RWPE1 (cell line): ENCODE measurements around the gene PRR5L.
A peak's percentile ranks its signal among the peaks of the same experiment; 100 is the strongest.

Experiments
- CTCF ChIA-PET: fragments of 350-600 bp; sonication (Branson Sonifier 250); formaldehyde crosslinking; extraction: SDS; loops from one replicate; lab custom pipeline; 2021; lab: Yijun Ruan, JAX
- POLR2A ChIA-PET: fragments of 400-600 bp; formaldehyde crosslinking; extraction: SDS; loops from one replicate; lab custom pipeline; 2020; ENCODE audit warnings: antibody characterized with exemption; ENCODE audit not compliant: low non-redundant PET; lab: Yijun Ruan, JAX
- DNase-seq: peaks from one replicate; pipeline ENCODE4 v3.0.0; 2012; ENCODE audit warnings: low spot score
- H3K27ac ChIP-seq: fragments of 450-650 bp; 2 replicates; pipeline ENCODE4 v1.5.1; 2017
- CTCF ChIP-seq: fragments of 450-650 bp; conservative IDR thresholded peaks from 2 replicates; pipeline ENCODE4 v1.5.1; 2017; ENCODE audit warnings: low read depth, mild to moderate bottlenecking

The PRR5L gene

DNA sequence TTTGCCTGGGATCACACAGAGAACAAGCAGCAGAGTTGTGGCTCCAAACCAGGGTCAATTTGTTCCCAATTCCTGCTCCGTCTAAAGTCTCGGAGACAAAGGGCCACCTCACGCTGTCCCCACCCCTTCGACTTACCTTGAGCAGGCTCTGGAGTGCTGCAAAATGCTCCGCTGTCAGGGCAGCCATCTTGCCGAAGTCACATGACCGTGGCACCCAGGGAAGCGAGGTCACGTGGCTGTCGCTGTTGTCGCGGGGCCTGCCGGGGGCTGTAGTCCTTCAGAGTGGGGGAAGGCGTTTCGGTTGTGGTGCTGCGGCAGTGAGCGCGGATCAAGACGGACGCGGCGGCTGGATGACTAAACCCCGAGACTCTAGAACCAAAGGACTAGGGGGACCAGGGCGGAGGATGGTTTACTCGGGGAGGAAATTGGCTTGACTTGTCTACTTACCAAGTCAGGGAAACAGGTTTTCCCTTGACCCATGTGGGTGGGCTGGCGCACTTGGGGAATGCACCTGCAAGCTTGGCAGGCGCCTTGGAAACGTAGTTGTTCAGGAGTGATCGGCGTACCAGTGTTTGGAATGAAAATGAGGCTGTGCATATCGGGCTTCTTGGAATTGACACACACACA is 6.7 kb upstream of the PRR5L start, which contains the start of gene COMMD9:
COMMD9 (minus strand) TSS at position 199 of the 627 bp plus-strand sequence; CDS start at position 187, 12 bp downstream.
- no peak within 1 kb of the TSS for H3K27ac ChIP-seq
- POLR2A ChIA-PET, result no interaction called here
- no peak for TF ChIP-seq CTCF
- CTCF ChIA-PET, result interaction anchor here (0.6 kb wide), 1 partner anchor 71 kb away, joined by 6 read pairs; no protein-coding TSS in a partner anchor
- DNase-seq, result peak; percentile 97

DNA sequence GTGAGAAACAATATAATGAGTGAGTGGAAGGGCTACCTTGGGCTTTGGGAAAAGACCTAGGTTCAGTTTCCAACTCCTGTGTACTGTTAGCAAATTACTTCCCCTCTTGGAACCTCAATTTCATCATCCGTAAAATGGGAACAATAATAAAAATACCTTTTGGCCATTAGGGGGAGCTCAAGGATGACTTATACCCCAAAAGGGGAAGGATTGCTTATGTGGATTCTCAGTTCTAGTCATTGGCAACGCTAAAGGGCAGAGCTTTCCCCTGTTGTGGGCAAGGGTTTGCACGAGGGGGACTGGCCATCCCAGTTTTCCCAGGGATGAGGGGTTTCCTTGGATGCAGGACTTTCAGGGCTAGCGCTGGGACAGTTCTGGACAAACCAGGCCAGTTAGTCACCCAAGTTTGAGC is 3.8 kb upstream of the PRR5L start:
- no peak for TF ChIP-seq CTCF
- DNase-seq, result peak; percentile 41
- H3K27ac ChIP-seq, result no peak overlapping the region
- POLR2A ChIA-PET, result no interaction called here
- CTCF ChIA-PET, result interaction anchor here (0.7 to 2.4 kb wide), 4 partner anchors 176 to 201 kb away, joined by 3 to 30 read pairs (median 4); no protein-coding TSS in a partner anchor

GRCh38 chr11:36296884-36297543 is 926 bp downstream of the PRR5L start:
- POLR2A ChIA-PET, result no interaction called here
- CTCF ChIA-PET, result no interaction called here
- DNase-seq, result no peak
- no peak overlapping the region for H3K27ac ChIP-seq
- TF ChIP-seq CTCF, result no peak

- CTCF ChIA-PET, result interaction anchor here (0.6 kb wide), 2 partner anchors 72 to 110 kb away, joined by 3 read pairs; no protein-coding TSS in a partner anchor
- TF ChIP-seq CTCF, result no peak
- POLR2A ChIA-PET, result interaction anchor here (0.5 kb wide), 1 partner anchor 44 kb away, joined by 3 read pairs; no protein-coding TSS in a partner anchor
- no peak for DNase-seq
- peak overlapping the region; percentile 8; the same call in 1 of the 2 replicates for H3K27ac ChIP-seq
Measured at GRCh38 chr11:36300650-36301049, 4.6 kb downstream of the PRR5L start.

DNA sequence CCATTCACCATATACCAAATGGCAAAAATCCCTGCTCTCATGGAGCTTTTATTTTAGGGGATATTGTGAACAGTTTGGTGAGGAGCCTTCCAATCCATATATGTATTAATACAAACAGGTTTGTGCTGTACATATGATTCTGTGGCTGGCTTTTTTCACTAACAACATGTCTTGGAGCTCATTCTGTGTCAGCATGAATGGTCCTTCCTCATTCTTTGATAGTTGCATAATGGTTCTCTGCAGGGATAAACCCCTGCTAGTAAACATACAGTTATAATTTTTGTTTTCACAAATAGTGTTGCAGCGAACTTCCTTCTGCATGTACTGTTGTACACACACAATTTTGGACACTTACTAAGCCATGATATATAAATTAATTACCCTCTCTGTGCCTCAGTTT is 8.3 kb downstream of the PRR5L start:
- POLR2A ChIA-PET, result no interaction called here
- CTCF ChIA-PET, result no interaction called here
- no peak for DNase-seq
- no peak for TF ChIP-seq CTCF
- H3K27ac ChIP-seq, result no peak overlapping the region

GRCh38 chr11:36305047-36305446 is 9.0 kb downstream of the PRR5L start:
- DNase-seq, result no peak
- CTCF ChIA-PET, result no interaction called here
- no peak for TF ChIP-seq CTCF
- POLR2A ChIA-PET, result no interaction called here
- no peak overlapping the region for H3K27ac ChIP-seq
